ENCODE measurements around the gene CUX1.

Gene CUX1

GRCh38 chr7:101884671-101885596 lies 67.5 kb downstream of the CUX1 start (continued):
- TF ChIP-seq ZEB2 (tag by site-specific recombination; IDR thresholded peaks at IDR 0.05) (peak; percentile 63), ZNF341 (tag by site-specific recombination; IDR thresholded peaks at IDR 0.05; ENCODE audit: low read depth) (peak; percentile 80), ZNF561 (tag by site-specific recombination; IDR thresholded peaks at IDR 0.05; ENCODE audit: borderline replicate concordance) (no peak), BCL11A (tag by site-specific recombination; IDR thresholded peaks at IDR 0.05; ENCODE audit: low read depth) (peak; percentile 43; the same call in 1 of the 2 replicates), PRDM4 (tag by site-specific recombination; IDR thresholded peaks at IDR 0.05) (peak; percentile 39; the same call in 1 of the 2 replicates), ZNF555 (tag by site-specific recombination; conservative IDR thresholded peaks at IDR 0.05) (no peak), BCL11B (tag by site-specific recombination; IDR thresholded peaks at IDR 0.05; ENCODE audit: low read depth) (no peak), GFI1B (tag by site-specific recombination; IDR thresholded peaks at IDR 0.05) (peak; percentile 76; the same call in 1 of the 2 replicates), ZNF843 (tag by site-specific recombination; IDR thresholded peaks at IDR 0.05) (0 out of 2 replicates have a peak, but pooled peaks have one; percentile 18), ZNF223 (tag by site-specific recombination; IDR thresholded peaks at IDR 0.05) (no peak), ZNF624 (tag by site-specific recombination; IDR thresholded peaks at IDR 0.05) (no peak), ZNF416 (tag by site-specific recombination; IDR thresholded peaks at IDR 0.05) (no peak), MYNN (tag by site-specific recombination; IDR thresholded peaks at IDR 0.05; ENCODE audit: borderline replicate concordance) (no peak), ZNF112 (tag by site-specific recombination; IDR thresholded peaks at IDR 0.05) (no peak), KLF16 (tag by site-specific recombination; IDR thresholded peaks at IDR 0.05) (no peak), ZNF335 (tag by site-specific recombination; conservative IDR thresholded peaks at IDR 0.05) (no peak), ZIC2 (tag by site-specific recombination; IDR thresholded peaks at IDR 0.05) (no peak), ZNF174 (tag by site-specific recombination; IDR thresholded peaks at IDR 0.05) (no peak), ZNF785 (tag by site-specific recombination; IDR thresholded peaks at IDR 0.05) (no peak), ZNF132 (tag by site-specific recombination; IDR thresholded peaks at IDR 0.05; ENCODE audit: borderline replicate concordance) (no peak), PRDM2 (tag by site-specific recombination; IDR thresholded peaks at IDR 0.05; ENCODE audit: borderline replicate concordance) (no peak), ZNF621 (tag by site-specific recombination; IDR thresholded peaks at IDR 0.05) (no peak), ZNF692 (tag by site-specific recombination; IDR thresholded peaks at IDR 0.05) (no peak), ZNF16 (tag by site-specific recombination; IDR thresholded peaks at IDR 0.05; ENCODE audit: low read depth) (no peak), YY2 (tag by site-specific recombination; IDR thresholded peaks at IDR 0.05) (no peak), ZNF610 (tag by site-specific recombination; IDR thresholded peaks at IDR 0.05; ENCODE audit: borderline replicate concordance) (no peak), ZSCAN5A (tag by site-specific recombination; IDR thresholded peaks at IDR 0.05) (no peak)
